Measurements from ENCODE around the gene LOXL1.

LOXL1 gene

DNA sequence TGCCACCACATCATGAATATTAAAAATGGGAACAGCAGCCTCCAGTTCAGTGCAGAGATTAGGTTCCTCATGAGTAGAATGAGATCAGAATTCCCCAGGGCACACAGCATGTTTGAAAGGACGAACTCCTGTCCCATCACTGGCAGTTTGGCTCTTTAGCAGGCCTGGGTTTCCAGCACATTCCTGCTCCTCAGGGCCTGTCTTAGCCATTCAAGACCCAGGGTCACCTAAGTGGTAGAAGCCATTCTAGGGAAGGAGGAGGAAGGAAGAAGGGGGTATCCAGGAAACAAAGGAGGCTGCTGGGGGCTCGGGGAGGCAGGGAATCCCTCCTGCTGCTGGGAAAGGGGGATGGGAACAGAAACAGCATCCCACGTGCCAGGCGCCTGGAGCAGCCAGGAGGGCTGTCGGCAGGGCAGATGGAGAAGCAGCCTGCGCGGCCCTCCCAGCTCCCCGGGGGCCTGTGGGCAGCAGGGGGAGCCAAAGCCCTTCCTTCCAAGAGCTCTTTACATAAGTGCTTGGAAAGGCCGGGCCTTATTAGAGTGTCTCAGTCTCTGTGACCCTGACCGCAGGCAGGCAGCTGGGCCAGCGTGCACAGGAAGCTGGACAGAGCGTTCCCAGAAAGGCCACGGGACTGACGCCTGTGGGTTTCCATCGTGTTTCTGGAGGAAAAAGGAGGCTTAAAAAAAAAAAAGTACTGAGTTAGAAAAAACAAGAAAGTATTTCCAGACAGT lies 24.7 kb downstream of the LOXL1 start:
- Histone ChIP-seq H3K36me3 (ENCODE audit: insufficient read depth) (no peaks in the 10 kb centered on the region), H3K4me3 (IDR thresholded peaks at IDR 0.05; ENCODE audit: insufficient read depth, low read depth, low read length) (no peak overlapping the region), H4K20me1 (ENCODE audit: insufficient read depth) (no peaks in the 10 kb centered on the region), H2AFZ (ENCODE audit: low read depth) (no peak overlapping the region; the same call in 1 of the 2 replicates), H3K4me1 (ENCODE audit: low read depth, poor library complexity, severe bottlenecking) (no peaks in the 10 kb centered on the region), H3K27ac (no peak overlapping the region), H3K27me3 (ENCODE audit: insufficient read depth, low read depth) (no peaks in the 10 kb centered on the region), H3K4me2 (no peak overlapping the region), H3K79me2 (ENCODE audit: insufficient read depth, low read depth) (no peaks in the 10 kb centered on the region), H3K9ac (no peak overlapping the region)
- TF ChIP-seq CTCF (conservative IDR thresholded peaks at IDR 0.05; ENCODE audit: low read depth, low read length) = peak; percentile 45

DNA sequence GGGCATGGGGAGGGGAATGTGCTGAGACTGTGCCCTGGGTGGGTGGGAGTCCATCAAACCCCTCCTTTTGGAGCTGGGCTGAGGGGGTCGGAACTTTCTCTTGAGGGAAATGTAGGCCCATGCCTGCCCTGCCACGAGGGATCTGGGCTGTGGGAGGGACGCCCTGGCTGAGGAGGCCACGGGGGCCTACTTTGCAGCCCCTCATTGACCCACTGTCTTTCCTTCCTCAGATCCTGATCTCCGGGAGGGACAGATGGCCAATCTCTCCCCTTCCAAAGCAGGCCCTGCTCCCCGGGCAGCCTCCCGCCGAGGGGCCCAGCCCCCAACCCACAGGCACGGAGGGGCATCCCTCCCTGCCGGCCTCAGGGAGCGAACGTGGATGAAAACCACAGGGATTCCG lies 25.3 kb downstream of the LOXL1 start:
- Histone ChIP-seq H3K9ac (no peak overlapping the region), H3K36me3 (ENCODE audit: insufficient read depth) (no peaks in the 10 kb centered on the region), H4K20me1 (ENCODE audit: insufficient read depth) (no peaks in the 10 kb centered on the region), H3K27ac (no peak overlapping the region), H3K27me3 (ENCODE audit: insufficient read depth, low read depth) (no peaks in the 10 kb centered on the region), H3K4me2 (no peak overlapping the region), H3K79me2 (ENCODE audit: insufficient read depth, low read depth) (no peaks in the 10 kb centered on the region), H3K4me1 (ENCODE audit: low read depth, poor library complexity, severe bottlenecking) (no peaks in the 10 kb centered on the region), H3K4me3 (IDR thresholded peaks at IDR 0.05; ENCODE audit: insufficient read depth, low read depth, low read length) (no peak overlapping the region), H2AFZ (ENCODE audit: low read depth) (no peak overlapping the region; the same call in 1 of the 2 replicates)
- TF ChIP-seq CTCF (conservative IDR thresholded peaks at IDR 0.05; ENCODE audit: low read depth, low read length) = no peak

GRCh38 chr15:73952171-73952912 lies 26.1 kb downstream of the LOXL1 start:
- Histone ChIP-seq H4K20me1 (ENCODE audit: insufficient read depth) (no peaks in the 10 kb centered on the region), H3K4me1 (ENCODE audit: low read depth, poor library complexity, severe bottlenecking) (no peaks in the 10 kb centered on the region), H3K79me2 (ENCODE audit: insufficient read depth, low read depth) (no peaks in the 10 kb centered on the region), H3K9ac (no peak overlapping the region), H3K4me2 (no peak overlapping the region), H3K27me3 (ENCODE audit: insufficient read depth, low read depth) (no peaks in the 10 kb centered on the region), H2AFZ (ENCODE audit: low read depth) (no peak overlapping the region), H3K4me3 (IDR thresholded peaks at IDR 0.05; ENCODE audit: insufficient read depth, low read depth, low read length) (no peak overlapping the region), H3K27ac (no peak overlapping the region), H3K36me3 (ENCODE audit: insufficient read depth) (no peaks in the 10 kb centered on the region)
- TF ChIP-seq CTCF (conservative IDR thresholded peaks at IDR 0.05; ENCODE audit: low read depth, low read length) = no peak

DNA sequence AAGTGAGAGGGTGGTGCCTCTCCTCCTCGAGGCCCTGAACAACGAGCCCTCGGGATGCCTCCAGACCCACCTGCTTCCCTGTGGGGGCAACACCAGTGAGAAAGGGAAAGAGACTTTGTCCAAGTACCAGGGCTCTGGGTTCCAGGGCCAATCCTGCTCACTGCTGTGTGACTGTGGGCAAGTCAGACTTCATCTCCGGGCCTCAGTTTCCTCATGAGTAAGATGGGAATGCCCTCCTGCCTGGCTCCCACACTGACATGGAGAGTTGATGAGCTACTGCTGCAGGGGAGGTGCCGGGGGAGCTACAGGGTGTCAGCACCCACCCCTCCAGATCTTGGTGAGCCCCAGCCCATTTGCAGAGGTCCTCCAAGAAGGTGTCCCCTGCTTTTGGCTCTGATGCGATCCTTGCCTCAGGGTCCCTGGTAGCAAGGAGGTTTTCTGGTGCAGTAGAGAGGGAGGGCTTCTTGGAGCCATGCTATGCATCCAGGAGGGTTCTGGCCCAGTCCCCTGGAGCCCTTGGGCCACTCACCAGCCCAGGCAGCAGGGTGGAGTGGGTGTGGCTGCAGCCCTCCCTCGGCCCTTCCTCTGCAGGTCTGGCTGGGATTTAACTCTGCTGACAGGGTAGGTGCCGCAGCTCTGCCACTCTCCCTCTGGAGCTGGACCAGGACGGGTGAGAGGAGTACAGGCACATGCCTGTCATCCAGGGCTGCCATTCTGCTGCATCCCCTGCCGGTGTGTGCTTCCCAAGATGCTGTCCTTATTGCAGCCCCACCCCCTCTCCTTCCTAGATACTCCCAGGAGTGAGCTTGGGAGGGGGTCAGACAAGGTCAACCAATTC lies 26.9 kb downstream of the LOXL1 start:
- Histone ChIP-seq H3K9ac (no peak overlapping the region), H2AFZ (ENCODE audit: low read depth) (no peak overlapping the region), H3K36me3 (ENCODE audit: insufficient read depth) (no peaks in the 10 kb centered on the region), H3K27ac (no peak overlapping the region), H3K27me3 (ENCODE audit: insufficient read depth, low read depth) (no peaks in the 10 kb centered on the region), H3K4me3 (IDR thresholded peaks at IDR 0.05; ENCODE audit: insufficient read depth, low read depth, low read length) (no peak overlapping the region), H3K4me2 (no peak overlapping the region), H3K4me1 (ENCODE audit: low read depth, poor library complexity, severe bottlenecking) (peaks cover 4% of the 10 kb centered on the region), H4K20me1 (ENCODE audit: insufficient read depth) (no peaks in the 10 kb centered on the region), H3K79me2 (ENCODE audit: insufficient read depth, low read depth) (no peaks in the 10 kb centered on the region)
- no peak for TF ChIP-seq CTCF (conservative IDR thresholded peaks at IDR 0.05; ENCODE audit: low read depth, low read length)

Measured in KMS-11 (cell line).